Cerebellar nuclear complex (tissue), 1 donor: Measurements from ENCODE around the gene ODF2.
A peak's percentile ranks its signal among the peaks of the same experiment; 100 is the strongest.
"Not testable (repeated sequence)": the region's sequence is repeated elsewhere in the genome, so short reads cannot be mapped to it uniquely, and the experiment has no call there.

Source experiments
- DNase-seq, 2 experiments: peaks; one replicate each; lab custom pipeline; 2025; lab: John Stamatoyannopoulos, UW

Gene ODF2

DNA sequence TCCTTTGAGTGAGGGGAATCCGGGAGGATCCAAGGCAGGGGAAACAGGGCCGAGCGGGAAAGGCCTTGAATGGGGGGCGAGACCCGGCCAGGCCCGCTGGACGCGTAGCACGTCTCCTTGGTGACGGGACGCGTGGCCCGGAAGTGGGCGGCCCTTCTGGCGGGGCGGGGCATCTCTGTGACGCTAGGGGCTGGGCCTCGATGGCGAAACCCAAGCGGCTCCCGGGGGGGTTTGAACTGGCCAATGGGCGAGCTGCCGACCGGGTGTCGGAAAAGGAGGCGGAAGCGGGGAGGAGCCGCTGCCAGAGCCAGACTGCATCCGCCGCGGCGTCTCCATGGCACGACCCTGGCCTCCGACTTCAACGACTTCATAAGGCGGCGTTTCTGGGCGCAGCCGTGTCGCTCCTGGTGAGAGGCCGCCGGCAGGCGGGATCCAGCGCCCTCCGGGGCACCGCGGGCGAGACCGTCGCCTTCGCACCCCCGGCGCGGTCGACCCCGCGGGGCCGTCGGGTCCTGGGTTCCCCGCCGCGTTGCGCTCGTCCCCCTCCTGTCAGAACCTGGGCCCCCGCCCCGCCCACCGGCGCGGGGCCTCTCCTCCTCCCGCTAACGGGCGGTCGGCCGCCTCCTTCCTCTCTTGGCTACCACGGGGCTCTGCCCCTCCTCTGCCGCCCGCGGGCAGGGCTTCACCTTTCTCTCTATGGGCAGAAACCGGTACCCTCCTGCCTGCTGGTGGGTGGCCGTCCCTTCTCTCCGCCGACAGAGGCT is at the start of gene ODF2:
ODF2 (plus strand) TSS at position 158 of the 764 bp plus-strand sequence; CDS start at position 244, 86 bp downstream.
- DNase-seq: peak; percentile 80 to 96

DNA sequence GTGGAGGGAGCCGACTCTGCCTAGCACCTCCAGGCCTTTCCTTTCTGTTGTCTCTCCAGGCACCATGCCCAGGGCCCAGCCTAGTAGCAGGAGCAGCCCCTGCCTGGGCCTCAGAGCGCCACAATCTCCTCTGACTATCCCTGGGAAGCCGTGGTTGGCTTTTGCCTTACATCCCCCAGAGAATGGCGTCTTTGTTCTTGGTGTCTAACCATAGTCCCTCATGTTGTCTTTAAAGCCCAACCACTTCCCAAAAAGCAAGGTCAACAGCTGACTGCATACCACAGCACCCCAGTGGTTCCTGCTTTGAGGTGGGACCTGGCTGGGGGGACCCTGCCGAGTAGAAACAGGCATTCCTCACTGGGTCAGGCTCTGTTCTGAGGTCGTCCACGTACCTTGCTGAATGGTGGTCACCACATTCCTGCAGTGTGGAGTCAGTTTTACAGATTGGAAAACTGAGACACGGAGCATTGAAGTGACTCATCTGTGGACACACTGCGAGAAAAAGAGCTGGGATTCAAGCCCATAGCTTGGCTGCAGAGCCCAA is 48.9 kb upstream of the ODF2 start:
- no peak for DNase-seq

DNA sequence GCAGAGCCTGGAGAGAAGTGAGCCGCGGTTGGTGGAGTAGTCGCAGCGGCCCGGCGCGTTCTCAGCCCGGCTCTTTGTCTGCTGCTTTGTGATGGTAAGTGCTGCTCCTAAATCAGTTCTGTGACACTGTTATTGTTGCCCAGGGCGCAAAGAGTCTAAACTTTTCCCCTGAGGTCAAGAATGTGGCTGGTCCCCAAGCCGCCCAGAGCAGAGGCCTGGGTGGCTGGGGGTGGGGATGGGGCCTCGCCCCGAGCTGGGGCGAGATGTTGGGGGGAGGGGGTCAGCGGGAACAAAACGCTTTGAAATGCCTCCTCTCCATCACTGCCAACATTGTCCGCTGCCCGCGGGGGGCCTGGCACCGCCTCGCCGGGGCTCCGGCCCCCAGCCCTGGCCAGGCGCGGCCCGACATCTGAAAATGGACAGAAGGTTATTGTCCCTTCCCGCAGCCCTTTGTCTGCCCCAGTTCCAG is 46.8 kb upstream of the ODF2 start:
- no peak for DNase-seq

DNA sequence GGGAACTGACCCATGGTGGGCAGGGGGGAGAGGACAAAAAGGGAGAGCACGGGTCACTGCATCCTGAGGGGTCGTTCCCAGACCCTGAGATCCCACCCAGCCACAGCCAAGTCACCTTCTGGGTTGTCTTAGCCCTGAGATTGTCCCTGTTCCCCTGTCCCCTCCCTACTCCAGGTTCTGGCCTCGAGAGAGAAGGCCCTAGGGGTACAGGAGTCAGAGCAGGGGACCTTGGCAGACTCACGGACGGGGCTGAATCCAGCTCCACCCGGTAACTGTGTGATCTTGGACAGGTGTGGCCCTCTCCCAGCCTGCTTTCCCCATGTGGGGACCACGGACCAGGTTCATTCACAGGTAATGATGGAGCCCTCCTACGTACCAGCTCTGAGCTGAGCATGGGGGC is 46.4 kb upstream of the ODF2 start:
- DNase-seq: no peak

DNA sequence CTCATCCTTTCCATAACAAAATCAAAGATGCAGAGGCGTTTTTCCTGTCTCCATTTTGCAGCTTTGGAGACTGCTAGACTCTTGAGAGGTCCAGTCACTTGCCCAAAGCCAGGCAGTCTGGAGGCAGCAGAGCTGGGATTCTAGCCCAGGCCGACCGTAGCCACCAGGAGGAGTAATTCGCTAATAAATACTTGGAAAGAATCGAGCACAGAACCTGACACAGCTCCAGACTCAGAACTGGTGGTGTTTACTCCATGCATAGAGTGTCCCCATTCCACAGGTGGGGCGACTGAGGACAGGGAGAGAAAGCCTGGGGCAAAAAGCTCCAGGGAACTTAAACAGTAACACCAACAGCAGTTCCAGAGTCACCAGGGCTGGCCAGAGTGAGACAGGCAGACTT is 45.8 kb upstream of the ODF2 start:
- DNase-seq: no peak

DNA sequence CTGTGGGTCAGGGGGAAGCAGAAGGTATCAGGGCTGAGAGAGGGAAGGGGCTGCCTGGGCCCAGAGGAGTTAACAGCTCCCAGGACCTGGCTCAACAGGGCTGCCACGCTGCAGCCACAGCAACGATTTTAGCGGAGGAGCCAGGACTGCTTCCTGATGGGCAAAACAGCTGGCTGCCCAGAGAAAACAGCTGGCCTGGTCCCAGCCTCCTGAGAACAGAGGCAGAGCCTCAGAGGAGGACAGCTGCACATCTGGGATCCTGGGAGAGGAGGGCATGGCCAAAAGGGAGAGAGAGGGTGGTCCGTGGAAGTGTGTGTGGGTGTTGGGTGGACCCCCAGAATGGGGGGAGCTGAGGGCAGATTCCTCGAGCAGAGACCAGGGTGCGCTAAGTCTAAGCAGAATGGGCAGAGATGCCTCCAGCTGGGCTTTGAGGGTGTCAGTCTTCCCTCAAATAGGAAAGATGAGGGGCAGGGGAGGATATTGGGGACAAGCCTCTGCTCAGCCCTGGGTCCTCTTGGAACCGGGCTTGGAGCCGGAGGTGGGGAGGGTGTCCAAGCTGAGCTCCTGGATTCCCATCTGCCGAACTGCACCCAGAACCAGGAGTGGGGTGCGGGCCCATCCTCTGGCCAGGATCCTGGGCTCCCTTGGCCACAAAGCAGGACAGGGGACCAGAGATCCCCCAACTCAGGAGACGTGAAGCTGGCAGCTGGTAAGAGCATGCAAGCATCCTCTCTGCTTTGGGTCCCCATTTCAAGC is 44.3 kb upstream of the ODF2 start:
- no peak for DNase-seq

DNA sequence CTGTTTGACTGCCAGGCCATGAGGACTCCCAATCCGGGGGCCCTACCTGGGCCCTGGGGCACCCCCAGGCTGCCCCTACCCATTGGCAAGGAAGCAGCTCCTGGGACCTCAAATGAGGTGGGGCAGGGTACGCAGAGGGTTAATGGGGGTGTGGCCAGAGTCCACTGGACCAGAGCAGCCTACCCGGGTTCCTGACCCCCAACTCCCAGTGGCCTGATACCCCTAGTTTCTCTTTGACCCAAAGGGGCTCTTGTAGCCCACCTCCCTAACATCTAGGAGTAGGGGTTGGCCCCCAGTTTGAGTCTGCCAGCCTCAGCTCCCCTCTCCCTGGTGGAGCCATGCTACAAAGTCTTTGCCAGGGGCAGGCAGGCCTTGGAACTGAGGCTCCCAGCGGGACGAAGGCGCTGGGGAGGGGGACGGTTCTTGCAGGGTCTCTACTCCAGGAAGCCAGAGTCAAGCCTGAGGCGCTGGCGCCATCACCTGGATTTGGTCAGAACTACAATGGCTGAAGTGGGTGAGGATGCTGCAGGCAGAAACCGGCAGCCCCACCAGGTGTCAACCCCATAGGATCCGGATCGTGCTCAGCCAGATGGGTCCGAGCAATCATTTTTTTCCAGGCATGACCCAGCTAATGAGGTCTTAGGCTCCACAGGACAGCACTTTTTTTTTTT is 43.6 kb upstream of the ODF2 start:
- DNase-seq: no peak

DNA sequence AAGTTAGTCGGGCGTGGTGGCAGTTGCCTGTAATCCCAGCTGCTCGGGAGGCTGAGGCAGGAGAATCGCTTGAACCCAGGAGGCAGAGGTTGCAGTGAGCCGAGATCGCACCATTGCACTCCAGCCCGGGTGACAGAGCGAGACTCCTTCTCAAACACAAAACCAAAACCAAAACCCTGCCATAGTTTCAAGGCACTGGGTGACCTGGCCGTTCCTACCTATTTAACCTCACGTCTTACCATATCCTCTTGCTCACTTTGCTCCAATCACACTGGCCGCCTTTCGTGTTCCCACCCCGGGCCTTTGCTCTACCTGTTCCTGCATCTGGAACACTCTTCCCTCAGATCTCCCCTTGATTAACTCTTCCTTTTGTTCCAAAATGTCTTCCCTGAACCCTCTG is 42.1 kb upstream of the ODF2 start:
- not testable (repeated sequence) for DNase-seq

DNA sequence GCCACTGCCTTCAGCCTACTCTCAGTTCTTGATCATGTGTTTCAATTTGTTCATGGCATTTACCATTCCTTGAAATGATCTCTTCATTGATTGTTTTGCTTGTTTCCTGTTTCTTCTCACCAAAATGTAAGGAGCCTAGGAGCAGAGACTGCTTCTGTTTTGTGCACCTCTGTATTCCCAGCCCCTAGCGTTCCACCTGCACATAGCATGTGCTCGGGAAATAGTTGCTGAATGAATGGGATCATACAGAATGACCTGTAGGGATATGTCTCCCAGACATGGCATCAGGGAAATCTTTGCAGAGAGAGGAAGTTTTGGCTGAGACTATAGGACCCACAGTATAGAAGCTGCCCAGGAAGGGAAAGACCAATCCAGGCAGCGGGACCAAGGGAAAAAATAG is 41.3 kb upstream of the ODF2 start:
- no peak for DNase-seq

DNA sequence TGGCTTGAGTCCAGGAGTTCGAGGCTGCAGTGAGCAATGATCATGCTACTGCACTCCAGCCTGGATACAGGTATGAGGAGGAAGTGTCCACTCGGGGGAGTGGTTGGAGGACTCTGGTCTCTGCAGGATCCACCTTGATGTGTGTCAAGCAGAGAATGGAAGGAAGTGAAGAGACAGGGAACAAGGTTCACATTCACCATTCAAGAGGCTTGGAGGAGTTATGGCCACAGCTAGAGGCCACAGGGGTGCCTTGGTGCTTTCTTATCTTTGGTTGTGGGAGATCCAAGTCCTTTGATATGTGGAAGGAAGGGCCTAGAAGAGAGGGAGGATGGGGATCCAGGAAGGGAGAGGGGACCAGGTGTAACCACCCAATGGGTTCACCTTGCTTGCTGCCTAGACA is 40.5 kb upstream of the ODF2 start:
- DNase-seq: no peak

DNA sequence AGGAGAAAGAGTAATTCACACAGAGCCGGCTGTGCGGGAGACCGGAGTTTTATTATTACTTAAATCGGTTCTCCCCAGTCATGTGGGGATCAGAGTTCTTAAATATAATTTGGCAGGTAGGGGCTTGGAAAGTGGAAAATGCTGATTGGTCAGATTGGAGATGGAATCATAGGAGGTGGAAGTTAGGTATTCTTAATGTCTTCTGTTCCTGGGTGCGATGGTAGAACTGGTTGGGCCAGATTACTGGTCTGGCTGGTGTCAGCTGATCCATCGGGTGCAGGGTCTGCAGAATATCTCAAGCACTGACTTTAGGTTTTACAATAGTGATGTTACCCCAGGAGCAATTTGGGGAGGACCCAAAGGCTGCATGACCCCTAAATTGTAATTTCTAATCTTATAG is 39.8 kb upstream of the ODF2 start:
- no peak for DNase-seq

DNA sequence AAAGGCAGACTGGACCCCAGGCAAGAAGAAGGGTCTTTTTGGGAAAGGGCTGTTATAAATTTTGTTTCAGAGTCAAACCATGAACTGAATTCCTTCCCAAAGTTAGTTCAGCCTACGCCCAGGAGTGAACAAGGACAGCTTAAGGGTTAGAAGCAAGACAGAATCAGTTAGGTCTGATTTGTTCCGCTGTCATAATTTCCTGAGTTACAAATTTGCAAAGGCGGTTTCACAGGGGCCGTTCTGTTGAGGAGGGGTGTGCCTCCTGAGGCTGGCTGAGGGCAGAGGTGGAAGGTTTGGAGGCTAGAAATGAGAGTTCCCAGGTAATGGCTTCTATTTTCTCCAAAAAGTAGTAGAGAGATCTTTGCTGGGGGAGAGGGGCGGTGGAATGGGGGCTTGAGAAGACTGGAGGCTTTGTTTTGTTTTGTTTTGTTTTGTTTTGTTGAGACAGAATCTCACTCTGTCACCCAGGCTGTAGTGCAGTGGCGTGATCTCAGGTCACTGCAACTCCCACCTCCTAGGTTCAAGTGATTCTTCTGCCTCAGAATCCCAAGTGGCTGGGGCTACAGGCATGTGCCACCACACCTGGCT is 39.3 kb upstream of the ODF2 start:
- no peak for DNase-seq

DNA sequence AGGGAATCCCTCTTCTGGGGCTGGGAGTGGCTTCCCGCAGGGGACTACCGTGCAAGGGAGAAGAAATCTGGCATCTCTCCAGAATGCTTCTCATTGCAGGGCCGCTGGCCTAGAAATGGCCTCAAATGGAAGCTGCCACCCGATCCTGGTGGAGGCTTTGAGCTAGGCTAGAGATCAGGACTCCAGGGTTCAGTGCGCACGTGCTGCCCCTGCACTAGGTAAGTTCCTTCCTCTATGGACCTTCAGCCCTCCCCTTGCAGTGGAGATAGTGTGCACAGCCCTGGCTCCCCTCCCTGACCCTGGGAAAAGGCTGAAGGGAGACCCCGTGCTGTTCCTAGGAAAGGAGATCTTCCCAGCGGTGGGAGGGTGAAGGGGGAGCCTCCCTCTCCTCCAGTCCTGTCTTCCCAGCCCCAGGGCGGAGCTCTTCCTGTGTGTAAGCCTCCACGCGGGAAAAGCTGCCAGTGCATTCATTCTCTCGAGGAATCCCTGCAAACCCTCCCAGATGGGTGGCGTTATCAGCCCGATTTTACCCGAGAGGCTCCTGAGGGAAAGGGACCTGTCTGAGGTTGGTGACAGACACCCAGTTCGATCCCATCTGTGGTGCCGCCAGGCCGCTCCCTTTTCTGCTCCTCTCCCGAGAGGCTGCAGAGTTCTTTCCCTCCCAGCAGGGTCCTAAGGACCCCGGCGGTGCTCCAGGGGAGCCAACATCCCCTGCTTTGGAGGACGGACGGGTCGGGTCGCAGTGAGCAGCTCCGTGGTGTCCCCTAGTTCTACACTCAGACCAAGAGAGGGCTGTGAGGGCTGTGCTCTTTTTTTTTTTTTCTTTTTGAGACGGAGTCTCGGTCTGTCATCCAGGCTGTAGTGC is 36.5 kb upstream of the ODF2 start:
- DNase-seq: no peak

DNA sequence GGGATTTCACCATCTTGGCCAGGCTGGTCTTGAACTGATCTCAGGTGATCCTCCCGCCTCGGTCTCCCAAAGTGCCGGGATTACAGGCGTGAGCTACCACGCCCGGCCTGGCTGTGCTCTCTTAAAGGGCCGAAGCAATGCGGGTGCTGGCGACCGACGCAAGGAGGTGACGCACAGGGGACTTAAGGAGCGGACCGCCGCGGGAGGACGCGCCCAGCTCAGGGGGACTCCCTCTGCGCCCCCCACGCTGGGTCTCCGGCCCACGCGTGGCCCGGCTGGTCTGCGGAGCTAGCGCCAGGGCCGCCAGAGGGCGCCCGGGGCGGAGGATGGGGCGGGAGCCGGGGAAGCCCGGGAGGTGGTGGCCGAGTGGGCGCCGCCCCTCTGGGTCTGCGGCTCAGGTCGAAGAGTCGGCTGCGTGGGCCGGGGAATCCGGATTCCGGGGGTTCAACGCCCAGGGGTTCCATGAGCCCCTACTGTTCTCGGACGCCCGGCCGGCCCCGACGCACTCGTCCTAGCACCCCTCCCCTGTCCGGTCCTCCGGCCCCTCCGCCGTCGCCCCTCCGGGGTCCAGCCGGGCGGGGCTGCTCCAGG is 35.7 kb upstream of the ODF2 start:
- DNase-seq: no peak

DNA sequence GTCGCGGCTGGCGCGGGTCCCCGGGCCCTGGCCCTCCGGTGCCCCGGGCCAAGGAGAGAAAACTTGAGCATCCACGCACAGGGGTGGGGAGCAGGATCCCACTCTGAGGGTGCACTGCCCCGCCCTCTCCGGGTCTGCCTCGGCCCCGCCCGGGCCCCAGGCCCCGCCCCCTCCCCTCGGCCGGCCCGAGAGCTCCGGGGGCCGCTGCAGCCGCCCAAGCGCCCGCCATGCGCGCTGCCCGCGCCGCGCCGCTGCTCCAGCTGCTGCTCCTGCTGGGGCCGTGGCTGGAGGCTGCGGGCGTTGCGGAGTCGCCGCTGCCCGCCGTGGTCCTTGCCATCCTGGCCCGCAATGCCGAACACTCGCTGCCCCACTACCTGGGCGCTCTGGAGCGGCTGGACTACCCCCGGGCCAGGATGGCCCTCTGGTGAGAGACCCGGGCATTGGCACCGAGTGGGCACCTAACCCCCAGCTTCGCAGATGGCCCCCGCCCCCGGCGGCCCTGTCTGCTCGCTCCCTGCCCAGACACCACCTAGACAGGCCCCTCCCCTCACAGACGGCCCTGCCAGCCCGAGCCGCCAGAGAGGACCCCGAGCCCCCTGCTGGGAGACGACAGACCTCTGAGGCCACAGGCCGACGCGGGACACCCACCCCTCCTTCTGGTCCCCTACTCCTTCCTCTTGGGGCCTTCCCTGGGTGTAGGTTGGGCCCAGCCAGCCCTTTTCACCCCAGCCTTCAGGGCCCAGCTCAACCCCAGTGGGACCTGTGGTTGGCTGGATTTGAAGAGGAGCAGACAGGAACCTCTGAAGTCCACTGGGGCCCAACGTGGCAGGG is 34.9 kb upstream of the ODF2 start, which contains the start of gene CERCAM:
CERCAM (plus strand) TSS at position 207 of the 831 bp plus-strand sequence; CDS start at position 228, 21 bp downstream.
- no peak for DNase-seq

DNA sequence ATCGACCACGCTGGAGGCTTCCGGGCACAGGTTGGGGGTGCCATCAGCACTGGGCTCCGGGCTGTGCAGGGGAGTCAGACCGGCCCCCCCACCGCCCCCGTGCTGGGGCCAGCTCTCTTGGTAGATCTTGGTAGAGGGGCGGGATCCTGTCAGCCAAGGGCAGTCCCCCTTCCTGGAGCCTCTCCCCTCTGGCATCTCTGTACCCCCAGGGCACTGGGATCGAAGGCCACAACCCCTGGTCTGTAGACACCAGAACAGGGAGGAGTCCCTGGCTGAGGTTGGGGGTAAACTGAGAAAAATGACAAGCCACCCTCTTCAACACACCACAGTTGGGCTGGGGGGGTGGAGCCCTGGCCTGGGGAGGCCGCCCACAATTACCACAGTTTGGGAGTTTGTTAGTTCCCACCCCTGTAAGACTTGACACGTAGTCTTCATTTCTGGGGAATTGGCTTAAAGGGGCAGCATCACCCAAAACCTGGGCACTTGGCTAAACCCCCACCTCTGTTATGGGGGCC is 34.3 kb upstream of the ODF2 start:
- DNase-seq: no peak

DNA sequence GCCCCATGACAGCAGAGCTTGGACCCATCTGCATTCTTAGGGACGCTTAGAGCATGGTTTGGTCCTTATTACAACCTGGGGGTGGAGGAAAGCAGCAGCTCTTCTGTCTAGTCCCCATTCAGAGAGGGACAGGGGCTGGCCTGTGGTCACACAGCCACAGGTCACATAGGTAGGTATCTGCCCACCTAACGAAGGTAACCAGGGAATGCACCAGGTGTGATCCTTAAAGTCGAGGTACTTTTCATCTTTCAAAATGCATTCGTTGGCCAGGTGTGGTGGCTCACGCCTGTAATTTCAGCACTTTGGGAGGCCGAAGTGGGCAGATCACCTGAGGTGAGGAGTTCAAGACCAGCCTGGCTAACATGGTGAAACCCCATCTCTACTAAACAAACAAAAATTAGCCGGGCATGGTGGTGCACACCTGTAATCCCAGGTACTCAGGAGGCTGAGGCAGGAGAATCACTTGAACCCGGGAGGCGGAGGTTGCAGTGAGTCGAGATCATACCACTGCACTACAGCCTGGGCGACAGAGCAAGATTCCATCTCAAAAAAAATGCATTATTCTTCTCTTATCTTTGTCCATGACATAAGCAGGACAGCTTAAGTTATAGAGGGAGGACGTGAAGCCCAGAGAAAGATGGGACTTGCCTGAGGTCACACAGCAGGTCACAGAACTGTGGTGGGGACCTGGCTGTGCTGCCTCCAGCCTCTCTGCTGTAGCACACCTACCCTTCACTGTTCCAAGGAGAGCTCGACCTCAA is 33.6 kb upstream of the ODF2 start:
- DNase-seq: not testable (repeated sequence)

DNA sequence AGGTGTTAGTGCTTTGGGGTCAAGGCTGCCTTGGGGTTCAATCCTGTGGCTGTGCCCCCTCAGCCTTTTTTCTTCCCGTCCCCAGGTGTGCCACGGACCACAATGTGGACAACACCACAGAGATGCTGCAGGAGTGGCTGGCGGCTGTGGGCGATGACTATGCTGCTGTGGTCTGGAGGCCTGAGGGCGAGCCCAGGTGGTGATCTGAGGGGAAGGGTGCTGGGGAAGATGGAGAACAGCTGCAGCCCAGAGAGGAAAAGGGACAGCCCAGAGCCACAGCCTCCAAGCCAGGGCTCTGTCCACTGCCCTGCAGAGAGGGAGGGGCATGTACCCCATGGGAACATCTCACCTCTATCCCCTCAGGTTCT is 33.0 kb upstream of the ODF2 start:
- no peak for DNase-seq

DNA sequence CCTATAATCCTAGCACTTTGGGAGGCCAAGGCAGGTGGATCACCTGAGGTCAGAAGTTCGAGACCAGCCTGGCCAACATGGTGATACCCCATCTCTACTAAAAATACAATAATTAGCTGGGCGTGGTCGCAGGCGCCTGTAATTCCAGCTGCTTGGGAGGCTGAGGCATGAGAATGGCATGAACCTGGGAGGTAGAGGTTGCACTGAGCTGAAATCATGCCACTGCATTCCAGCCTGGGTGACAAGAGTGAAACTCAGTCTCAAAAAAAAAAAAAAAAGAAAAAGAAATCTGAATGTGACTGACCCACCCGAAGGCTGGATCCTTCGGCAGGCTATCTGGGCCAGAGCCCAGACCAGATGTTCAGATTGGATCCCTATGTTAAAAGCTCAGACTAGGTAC is 32.5 kb upstream of the ODF2 start:
- DNase-seq: not testable (repeated sequence)
